ENCODE results near the gene PTPRA. TPM values are rescaled to one million over a fixed set of nuclear protein-coding genes. Genes with fewer than 3 reads are reported as not detected.
"Not testable (repeated sequence)": the region's sequence is repeated elsewhere in the genome, so short reads cannot be mapped to it uniquely, and the experiment has no call there.

Gene PTPRA
- polyA plus RNA-seq, 1 donor (not counting 4 experiments of a cell fraction or from before 2014, with no cell fraction given): 53.3 TPM

DNA sequence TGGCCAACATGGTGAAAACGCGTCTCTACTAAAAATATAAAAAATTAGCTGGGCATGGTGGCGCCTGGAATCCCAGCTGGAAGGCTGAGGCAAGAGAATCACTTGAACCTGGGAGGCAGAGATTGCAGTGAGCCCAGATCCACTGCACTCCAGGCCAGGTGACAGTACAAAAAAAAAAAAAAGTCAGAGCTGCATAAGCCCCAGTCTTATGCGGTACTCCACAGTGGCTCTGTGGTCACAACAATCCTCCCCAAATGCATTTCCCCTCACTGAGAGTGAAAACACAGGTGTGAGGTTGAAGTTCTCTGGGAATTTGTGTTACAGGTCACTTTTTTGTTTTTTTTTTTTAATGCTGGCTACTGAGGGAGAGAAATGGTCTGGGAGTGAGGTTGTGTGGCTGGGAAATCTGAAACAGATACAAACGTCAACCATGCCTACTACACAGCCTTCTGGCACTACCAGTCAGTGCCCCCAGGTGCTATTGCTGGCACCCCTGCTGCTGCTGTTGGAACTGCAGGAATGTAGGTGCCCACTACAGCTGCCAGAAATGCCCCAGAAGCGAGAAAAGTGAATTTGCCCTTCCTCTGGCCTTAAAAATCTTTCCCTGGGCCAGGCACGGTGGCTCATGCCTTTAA lies 178.2 kb downstream of the PTPRA start:
- DNase-seq (ENCODE audit: low read depth, low spot score): no peak
- Histone ChIP-seq H4K20me1 (ENCODE audit: control insufficient read depth, extremely low read depth, insufficient read depth, low read length) (no peaks in the 10 kb centered on the region), H3K27ac (ENCODE audit: control insufficient read depth, insufficient read depth, low read length) (no peak overlapping the region), H3K4me1 (ENCODE audit: control insufficient read depth, extremely low read depth, insufficient read depth, low read length) (no peaks in the 10 kb centered on the region), H3K4me2 (ENCODE audit: control insufficient read depth, extremely low read depth, insufficient read depth, low read depth, low read length) (no peak overlapping the region), H2AFZ (ENCODE audit: control insufficient read depth, low read length) (no peak overlapping the region), H3K27me3 (ENCODE audit: control insufficient read depth, extremely low read depth, insufficient read depth, low read length) (no peaks in the 10 kb centered on the region), H3K9me3 (ENCODE audit: control insufficient read depth, low read depth, low read length) (no peaks in the 10 kb centered on the region), H3K9me1 (ENCODE audit: control insufficient read depth, extremely low read depth, insufficient read depth, low read length) (no peaks in the 10 kb centered on the region), H3K9ac (ENCODE audit: control insufficient read depth, extremely low read depth, insufficient read depth, low read length) (no peak overlapping the region), H3K79me2 (ENCODE audit: control insufficient read depth, insufficient read depth, low read length) (peaks cover 13% of the 10 kb centered on the region), H3K36me3 (ENCODE audit: control insufficient read depth in 2 of 2, extremely low read depth in 1 of 2, insufficient read depth in 2 of 2, low read length in 2 of 2) (peaks cover 18 to 21% of the 10 kb centered on the region in 2 experiments), H3K4me3 (ENCODE audit: control insufficient read depth in 2 of 3, extremely low read depth in 1 of 3, insufficient read depth in 2 of 3, low read depth in 1 of 3, low read length in 3 of 3) (no peak overlapping the region)
- TF ChIP-seq EZH2 (IDR thresholded peaks at IDR 0.05; ENCODE audit: low read length): no peak
- TF ChIP-seq, protein P1, sequence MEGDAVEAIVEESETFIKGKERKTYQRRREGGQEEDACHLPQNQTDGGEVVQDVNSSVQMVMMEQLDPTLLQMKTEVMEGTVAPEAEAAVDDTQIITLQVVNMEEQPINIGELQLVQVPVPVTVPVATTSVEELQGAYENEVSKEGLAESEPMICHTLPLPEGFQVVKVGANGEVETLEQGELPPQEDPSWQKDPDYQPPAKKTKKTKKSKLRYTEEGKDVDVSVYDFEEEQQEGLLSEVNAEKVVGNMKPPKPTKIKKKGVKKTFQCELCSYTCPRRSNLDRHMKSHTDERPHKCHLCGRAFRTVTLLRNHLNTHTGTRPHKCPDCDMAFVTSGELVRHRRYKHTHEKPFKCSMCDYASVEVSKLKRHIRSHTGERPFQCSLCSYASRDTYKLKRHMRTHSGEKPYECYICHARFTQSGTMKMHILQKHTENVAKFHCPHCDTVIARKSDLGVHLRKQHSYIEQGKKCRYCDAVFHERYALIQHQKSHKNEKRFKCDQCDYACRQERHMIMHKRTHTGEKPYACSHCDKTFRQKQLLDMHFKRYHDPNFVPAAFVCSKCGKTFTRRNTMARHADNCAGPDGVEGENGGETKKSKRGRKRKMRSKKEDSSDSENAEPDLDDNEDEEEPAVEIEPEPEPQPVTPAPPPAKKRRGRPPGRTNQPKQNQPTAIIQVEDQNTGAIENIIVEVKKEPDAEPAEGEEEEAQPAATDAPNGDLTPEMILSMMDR (optimal IDR thresholded peaks at IDR 0.05 in 1 of 3, IDR thresholded peaks at IDR 0.05 in 1 of 3, conservative IDR thresholded peaks at IDR 0.05 in 1 of 3; ENCODE audit: extremely low read depth in 1 of 3, insufficient read depth in 2 of 3, low read length in 3 of 3): no peak
- FAIRE-seq: no peak
- dilution Hi-C loops (cut with MboI; ENCODE audit: extremely low pct_ligation_motif_present, low sequenced_read_pairs): no loop called here

DNA sequence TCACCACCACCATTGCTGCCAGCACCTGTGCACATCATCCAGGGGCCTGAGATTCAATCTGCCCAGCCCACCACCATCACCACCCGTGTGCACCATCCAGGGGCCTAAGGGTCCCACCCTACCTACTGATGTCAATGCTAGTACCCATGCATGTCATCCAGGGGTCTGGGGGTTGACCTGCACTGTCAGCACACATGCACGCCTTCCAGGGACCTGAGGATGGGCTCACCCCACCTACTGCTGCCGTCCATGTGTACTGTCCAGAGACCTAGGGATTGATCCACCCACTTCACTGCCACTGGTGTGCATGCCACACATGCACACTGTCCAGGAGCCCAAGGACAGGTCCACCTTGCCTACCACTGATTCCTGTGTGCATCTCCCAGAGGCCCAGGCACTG lies 186.2 kb downstream of the PTPRA start:
- Histone ChIP-seq H3K27me3 (ENCODE audit: control insufficient read depth, extremely low read depth, insufficient read depth, low read length) (no peaks in the 10 kb centered on the region), H3K36me3 (ENCODE audit: control insufficient read depth in 2 of 2, extremely low read depth in 1 of 2, insufficient read depth in 2 of 2, low read length in 2 of 2) (no peaks in the 10 kb centered on the region), H3K4me3 (ENCODE audit: control insufficient read depth in 2 of 3, extremely low read depth in 1 of 3, insufficient read depth in 2 of 3, low read depth in 1 of 3, low read length in 3 of 3) (no peak overlapping the region)

DNA sequence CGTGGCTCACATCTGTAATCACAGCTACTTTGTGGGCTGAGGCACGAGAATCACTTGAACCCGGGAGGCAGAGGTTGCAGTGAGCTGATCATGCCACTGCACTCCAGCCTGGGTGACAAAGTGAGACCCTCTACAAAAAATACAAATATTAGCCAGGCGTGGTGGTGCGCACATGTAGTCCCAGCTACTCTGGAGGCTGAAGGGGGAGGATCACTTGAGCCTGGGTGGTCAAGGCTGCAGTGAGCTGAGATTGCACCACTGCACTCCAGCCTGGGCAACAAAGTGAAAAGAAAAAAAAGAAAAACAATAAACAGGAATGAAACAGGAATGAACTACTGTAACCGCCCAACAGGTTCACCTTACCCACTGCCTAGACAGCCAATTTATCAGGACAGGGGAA lies 190.8 kb downstream of the PTPRA start:
- H3K9ac ChIP-seq (ENCODE audit: control insufficient read depth, extremely low read depth, insufficient read depth, low read length); H3K79me2 ChIP-seq (ENCODE audit: control insufficient read depth, insufficient read depth, low read length); H3K27me3 ChIP-seq (ENCODE audit: control insufficient read depth, extremely low read depth, insufficient read depth, low read length); H3K4me3 ChIP-seq (ENCODE audit: control insufficient read depth in 2 of 3, extremely low read depth in 1 of 3, insufficient read depth in 2 of 3, low read depth in 1 of 3, low read length in 3 of 3); H3K9me3 ChIP-seq (ENCODE audit: control insufficient read depth, low read depth, low read length); dilution Hi-C loops (cut with MboI; ENCODE audit: extremely low pct_ligation_motif_present, low sequenced_read_pairs); H3K36me3 ChIP-seq (ENCODE audit: control insufficient read depth in 2 of 2, extremely low read depth in 1 of 2, insufficient read depth in 2 of 2, low read length in 2 of 2); H3K4me2 ChIP-seq (ENCODE audit: control insufficient read depth, extremely low read depth, insufficient read depth, low read depth, low read length); H4K20me1 ChIP-seq (ENCODE audit: control insufficient read depth, extremely low read depth, insufficient read depth, low read length); DNase-seq (ENCODE audit: low read depth, low spot score); H3K4me1 ChIP-seq (ENCODE audit: control insufficient read depth, extremely low read depth, insufficient read depth, low read length); H3K9me1 ChIP-seq (ENCODE audit: control insufficient read depth, extremely low read depth, insufficient read depth, low read length); H3K27ac ChIP-seq (ENCODE audit: control insufficient read depth, insufficient read depth, low read length); H2AFZ ChIP-seq (ENCODE audit: control insufficient read depth, low read length); FAIRE-seq: not testable (repeated sequence)

More for the DNA sequence above, 186.2 kb downstream of the PTPRA start:
- Histone ChIP-seq H3K79me2 (ENCODE audit: control insufficient read depth, insufficient read depth, low read length) (no peaks in the 10 kb centered on the region), H3K4me2 (ENCODE audit: control insufficient read depth, extremely low read depth, insufficient read depth, low read depth, low read length) (no peak overlapping the region), H2AFZ (ENCODE audit: control insufficient read depth, low read length) (no peak overlapping the region), H3K27ac (ENCODE audit: control insufficient read depth, insufficient read depth, low read length) (no peak overlapping the region), H4K20me1 (ENCODE audit: control insufficient read depth, extremely low read depth, insufficient read depth, low read length) (no peaks in the 10 kb centered on the region), H3K9ac (ENCODE audit: control insufficient read depth, extremely low read depth, insufficient read depth, low read length) (no peak overlapping the region), H3K9me1 (ENCODE audit: control insufficient read depth, extremely low read depth, insufficient read depth, low read length) (no peaks in the 10 kb centered on the region), H3K9me3 (ENCODE audit: control insufficient read depth, low read depth, low read length) (no peaks in the 10 kb centered on the region), H3K4me1 (ENCODE audit: control insufficient read depth, extremely low read depth, insufficient read depth, low read length) (no peaks in the 10 kb centered on the region)
- DNase-seq (ENCODE audit: low read depth, low spot score): no peak
- no peak for FAIRE-seq
- TF ChIP-seq, protein P1 (optimal IDR thresholded peaks at IDR 0.05 in 1 of 3, IDR thresholded peaks at IDR 0.05 in 1 of 3, conservative IDR thresholded peaks at IDR 0.05 in 1 of 3; ENCODE audit: extremely low read depth in 1 of 3, insufficient read depth in 2 of 3, low read length in 3 of 3): no peak
- no peak for TF ChIP-seq EZH2 (IDR thresholded peaks at IDR 0.05; ENCODE audit: low read length)
- dilution Hi-C loops (cut with MboI; ENCODE audit: extremely low pct_ligation_motif_present, low sequenced_read_pairs): no loop called here

All from keratinocyte (primary cell).